ENCODE results near the gene RMC1.
"Not testable (repeated sequence)": the region's sequence is repeated elsewhere in the genome, so short reads cannot be mapped to it uniquely, and the experiment has no call there.

Gene RMC1
- total RNA-seq = 73.2 to 79.5 reads per million in 2 donors

GRCh38 chr18:23503038-23503962 is at the start of gene RMC1:
Gene RMC1 (plus strand): TSS chr18:23503511. CDS start chr18:23503619, 108 bp downstream.
- peak; percentile 98 for DNase-seq

GRCh38 chr18:23453680-23454058 is 49.6 kb upstream of the RMC1 start:
- no peak for DNase-seq

GRCh38 chr18:23456835-23457234 is 46.5 kb upstream of the RMC1 start:
- no peak for DNase-seq

- no peak for DNase-seq
These were observed 44.3 kb upstream of the RMC1 start for GRCh38 chr18:23458830-23459529.

GRCh38 chr18:23459530-23459921 is 43.8 kb upstream of the RMC1 start:
- DNase-seq = no peak

GRCh38 chr18:23460285-23461273 is 42.7 kb upstream of the RMC1 start:
- no peak for DNase-seq

GRCh38 chr18:23462876-23463275 is 40.4 kb upstream of the RMC1 start:
- no peak for DNase-seq

GRCh38 chr18:23468753-23469459 is 34.4 kb upstream of the RMC1 start:
- no peak for DNase-seq

GRCh38 chr18:23470620-23471387 is 32.5 kb upstream of the RMC1 start:
- no peak for DNase-seq

- no peak for DNase-seq
These were observed 31.8 kb upstream of the RMC1 start for GRCh38 chr18:23471486-23471885.

- no peak for DNase-seq
These were observed 23.3 kb upstream of the RMC1 start for GRCh38 chr18:23479829-23480505.

- no peak for DNase-seq
These were observed 18.6 kb upstream of the RMC1 start for GRCh38 chr18:23484561-23485182.

GRCh38 chr18:23485386-23485785 is 17.9 kb upstream of the RMC1 start:
- DNase-seq = no peak

- no peak for DNase-seq
These were observed 15.4 kb upstream of the RMC1 start for GRCh38 chr18:23487738-23488570.

GRCh38 chr18:23489586-23489985 is 13.7 kb upstream of the RMC1 start:
- not testable (repeated sequence) for DNase-seq

GRCh38 chr18:23493654-23494053 is 9.7 kb upstream of the RMC1 start:
- no peak for DNase-seq

- DNase-seq = no peak
These were observed 8.3 kb upstream of the RMC1 start for GRCh38 chr18:23494992-23495391.

- DNase-seq = no peak
These were observed 7.4 kb upstream of the RMC1 start for GRCh38 chr18:23495723-23496440.

GRCh38 chr18:23498117-23498516 is 5.2 kb upstream of the RMC1 start:
- DNase-seq = no peak

Measured in activated gamma-delta T cell (primary cell).